Measurements from ENCODE around the gene VMP1.
"Not testable (repeated sequence)": the region's sequence is repeated elsewhere in the genome, so short reads cannot be mapped to it uniquely, and the experiment has no call there.

Gene VMP1

DNA sequence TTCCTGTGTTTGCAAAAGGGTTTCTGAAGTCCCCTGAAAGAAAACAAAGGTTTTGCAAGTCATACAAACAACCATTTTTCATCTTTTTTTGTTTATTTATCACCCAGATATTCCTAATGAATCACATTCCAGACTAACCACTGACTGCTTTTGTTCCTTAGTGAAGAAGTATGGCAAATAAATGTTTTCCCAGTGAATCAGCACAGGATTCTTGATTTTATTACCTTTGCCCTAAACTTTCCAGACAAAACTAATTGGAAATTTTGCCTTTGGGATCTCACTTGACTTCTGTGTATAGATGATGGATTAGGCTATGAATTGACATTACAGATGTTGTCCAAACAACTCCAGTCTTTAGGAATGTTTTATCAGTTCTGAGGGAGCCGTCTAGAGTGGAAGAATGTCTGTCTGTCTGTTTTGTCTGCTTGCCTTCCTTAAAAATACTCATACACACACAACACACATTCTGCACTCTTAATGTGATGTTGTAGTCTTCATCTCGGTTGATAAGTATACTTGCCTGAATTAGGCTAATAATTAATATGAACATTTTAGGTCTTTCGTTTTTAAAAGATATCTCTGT lies 48.9 kb downstream of the VMP1 start:
- no peak for DNase-seq

DNA sequence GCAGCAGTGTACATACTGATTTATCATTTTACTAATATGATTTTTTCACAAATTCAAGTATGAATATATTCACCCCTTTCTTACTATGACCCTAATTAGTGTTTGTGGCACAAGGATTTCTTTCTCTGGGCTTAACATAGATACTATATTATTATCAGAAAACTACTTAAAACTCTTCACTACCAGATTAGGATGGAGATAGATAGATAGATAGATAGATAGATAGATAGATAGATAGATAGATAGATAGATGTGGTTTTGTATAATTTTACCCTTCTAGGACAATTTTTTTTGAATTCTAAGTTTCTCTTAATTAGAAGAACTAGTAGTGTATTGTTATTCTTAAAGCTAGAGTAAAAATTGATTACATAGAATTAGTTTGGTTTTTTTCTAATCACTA lies 49.6 kb downstream of the VMP1 start:
- no peak for DNase-seq

GRCh38 chr17:59757470-59757869 lies 50.0 kb downstream of the VMP1 start:
- DNase-seq: no peak

DNA sequence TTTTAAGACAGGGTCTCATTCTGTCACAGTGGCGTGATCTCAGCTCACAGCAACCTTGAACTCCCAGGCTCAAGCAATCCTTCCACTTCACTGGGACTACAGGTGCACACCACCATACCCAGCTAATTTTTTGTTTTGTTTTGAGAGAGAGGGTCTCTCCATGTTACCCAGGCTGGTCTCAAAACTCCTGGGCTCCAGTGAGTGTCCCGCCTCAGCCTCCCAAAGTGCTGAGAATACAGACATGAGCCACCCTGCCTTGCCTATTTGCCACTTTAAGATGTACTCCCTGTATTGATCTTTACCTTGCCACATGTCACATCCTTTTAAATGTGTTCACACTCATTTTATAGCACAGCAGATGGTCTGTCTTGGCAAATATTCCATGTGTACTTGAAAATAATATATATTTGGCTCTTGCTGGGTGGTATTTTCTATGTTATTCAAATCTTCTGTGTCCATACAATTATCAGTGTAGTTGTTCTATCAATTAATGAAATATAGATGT lies 50.5 kb downstream of the VMP1 start:
- no peak for DNase-seq

- not testable (repeated sequence) for DNase-seq
Measured at GRCh38 chr17:59758998-59759651, 51.7 kb downstream of the VMP1 start.

DNA sequence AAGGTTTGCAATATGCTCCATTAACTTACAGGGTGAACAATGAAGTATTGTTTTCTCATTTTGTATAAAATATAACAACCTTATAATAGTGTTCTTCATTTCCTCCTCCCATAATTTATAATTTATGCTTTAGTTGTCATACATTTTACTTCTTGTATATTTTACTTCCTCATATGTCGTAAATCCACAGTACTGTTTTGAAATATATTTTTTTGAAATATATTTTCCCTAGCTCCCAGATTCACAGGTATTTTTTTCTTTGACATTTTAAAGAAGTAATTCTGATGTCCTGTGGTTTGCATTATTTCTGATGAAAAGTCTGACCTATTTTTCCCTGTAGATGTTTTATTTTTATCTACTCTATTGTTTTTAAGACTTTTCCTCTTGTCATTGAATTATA lies 52.7 kb downstream of the VMP1 start:
- DNase-seq: no peak

DNA sequence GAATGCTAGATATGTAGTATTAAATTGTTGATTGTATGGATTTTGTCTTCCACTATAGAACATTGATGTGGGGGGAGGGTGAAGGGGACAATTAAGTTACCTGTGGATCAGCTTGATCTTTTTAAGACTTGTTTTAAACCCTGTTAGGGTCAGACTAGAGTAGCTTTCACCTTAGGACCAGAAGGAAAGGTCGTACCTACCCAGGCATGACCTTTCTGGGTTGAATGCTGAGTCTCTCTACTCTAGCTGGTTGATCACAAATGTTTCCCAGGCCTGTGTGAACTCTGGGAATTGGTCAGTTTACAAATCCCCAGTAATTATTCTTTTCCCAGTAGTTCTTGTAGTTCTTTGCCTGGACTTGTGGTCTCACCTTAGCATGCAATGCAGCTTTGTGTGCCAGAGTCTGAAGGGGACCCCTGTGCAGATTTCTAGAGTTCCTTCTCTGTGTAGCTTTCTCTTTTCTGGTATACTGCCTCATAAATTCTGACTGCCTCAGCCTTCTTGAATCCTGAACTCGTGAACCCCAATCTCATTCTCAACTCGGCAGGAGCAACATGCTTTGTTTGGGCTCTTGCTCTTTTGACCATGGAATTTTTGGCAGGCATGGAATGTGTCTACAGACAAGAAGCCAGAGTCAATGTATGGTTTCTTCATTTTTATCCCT lies 54.1 kb downstream of the VMP1 start:
- DNase-seq: no peak

DNA sequence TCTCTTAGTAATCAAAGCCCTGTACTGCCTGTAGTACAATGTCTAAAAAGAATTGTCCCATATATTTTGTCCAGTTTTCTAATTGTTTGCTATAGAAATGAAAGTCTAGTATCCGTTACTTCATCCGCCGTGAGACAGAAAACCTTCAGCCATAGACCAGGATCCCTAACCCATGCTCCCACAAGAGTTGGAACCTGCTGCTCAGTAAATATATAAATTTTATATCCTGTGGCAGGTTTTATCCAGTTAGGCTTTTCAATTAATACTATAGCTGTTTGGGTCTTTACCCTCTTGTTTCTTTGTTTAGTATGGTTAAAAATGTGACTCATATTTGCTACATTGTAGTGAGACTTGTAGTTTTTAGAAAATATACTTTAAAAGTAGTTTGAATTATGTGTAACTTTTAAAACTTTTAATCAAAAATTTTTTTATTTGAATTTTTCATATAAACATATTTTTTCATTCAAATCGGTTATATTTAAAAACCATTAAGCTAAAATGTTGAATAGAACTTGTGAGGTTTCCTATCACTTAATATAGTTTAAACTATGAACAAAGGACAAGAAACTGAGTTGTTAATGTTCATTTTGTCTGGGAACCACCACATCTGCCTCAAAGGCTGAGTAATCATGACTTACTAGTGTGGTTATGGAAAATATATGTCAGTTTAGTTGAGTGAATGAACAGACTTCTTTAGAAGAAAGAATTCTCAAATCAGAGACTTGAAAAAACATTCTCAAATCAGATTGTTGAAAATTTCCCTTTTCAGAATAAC lies 54.8 kb downstream of the VMP1 start:
- no peak for DNase-seq

GRCh38 chr17:59762824-59763374 lies 55.4 kb downstream of the VMP1 start:
- no peak for DNase-seq

DNA sequence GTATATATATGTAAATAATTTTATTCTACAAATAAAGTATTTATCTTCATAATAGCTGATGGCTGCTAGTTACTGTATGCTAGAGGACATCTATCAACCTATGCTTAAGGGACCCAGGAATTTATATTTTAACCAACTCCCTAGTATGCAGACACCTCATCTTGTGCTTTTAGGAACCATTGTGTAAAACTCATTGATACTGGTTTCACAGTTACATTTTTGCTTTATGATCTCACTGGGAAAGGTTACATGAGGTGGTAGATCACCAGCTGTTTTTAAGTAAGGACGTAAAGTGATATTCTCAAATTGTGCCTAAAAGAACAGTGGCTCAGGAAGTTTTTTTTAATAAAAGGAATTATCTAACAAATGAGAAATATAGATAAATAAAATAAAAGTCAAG lies 56.4 kb downstream of the VMP1 start:
- DNase-seq: no peak

DNA sequence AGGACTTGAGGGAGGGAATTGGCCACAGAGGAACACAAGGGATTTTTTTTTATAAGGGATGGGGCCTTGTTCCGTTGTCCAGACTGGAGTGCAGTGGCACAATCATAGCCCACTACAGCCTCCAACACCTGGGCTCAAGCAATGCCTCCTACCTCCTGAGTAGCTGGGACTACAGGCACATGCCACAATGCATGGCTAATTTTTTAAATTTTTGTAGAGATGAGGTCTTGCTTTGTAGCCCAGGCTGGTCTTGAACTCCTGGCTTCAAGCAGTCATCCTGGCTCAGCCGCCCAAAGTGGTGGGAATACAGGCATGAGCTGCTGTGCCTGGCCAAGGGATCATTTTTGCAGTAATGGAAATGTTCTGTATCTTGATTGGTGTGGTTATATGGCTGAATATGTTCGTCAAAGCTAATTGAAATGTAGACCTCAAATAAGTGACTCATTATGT lies 56.9 kb downstream of the VMP1 start:
- DNase-seq: no peak

GRCh38 chr17:59765038-59765437 lies 57.6 kb downstream of the VMP1 start:
- no peak for DNase-seq

- no peak for DNase-seq
Measured at GRCh38 chr17:59766491-59766890, 59.0 kb downstream of the VMP1 start.

GRCh38 chr17:59767176-59767575 lies 59.7 kb downstream of the VMP1 start:
- DNase-seq: no peak

GRCh38 chr17:59769887-59770286 lies 62.4 kb downstream of the VMP1 start:
- DNase-seq: no peak

DNA sequence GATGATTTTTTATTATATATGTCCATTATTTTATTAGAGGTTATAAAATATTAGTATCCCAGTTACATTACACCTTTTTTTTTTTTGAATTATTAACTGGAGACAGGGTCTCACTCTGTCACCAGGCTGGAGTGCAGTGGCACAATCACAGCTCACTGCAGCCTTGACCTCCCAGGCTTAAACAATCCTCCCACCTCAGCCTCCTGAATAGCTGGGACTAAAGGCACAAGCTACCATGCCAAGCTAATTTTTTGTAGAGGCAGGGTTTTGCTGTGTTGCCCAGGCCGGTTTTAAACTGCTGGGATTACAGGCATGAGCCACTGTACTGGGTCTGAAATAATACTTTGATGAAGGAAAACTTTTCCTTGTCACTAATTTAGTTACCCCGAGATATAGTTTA lies 63.6 kb downstream of the VMP1 start:
- no peak for DNase-seq

- DNase-seq: no peak
Measured at GRCh38 chr17:59775786-59776350, 68.4 kb downstream of the VMP1 start.

DNA sequence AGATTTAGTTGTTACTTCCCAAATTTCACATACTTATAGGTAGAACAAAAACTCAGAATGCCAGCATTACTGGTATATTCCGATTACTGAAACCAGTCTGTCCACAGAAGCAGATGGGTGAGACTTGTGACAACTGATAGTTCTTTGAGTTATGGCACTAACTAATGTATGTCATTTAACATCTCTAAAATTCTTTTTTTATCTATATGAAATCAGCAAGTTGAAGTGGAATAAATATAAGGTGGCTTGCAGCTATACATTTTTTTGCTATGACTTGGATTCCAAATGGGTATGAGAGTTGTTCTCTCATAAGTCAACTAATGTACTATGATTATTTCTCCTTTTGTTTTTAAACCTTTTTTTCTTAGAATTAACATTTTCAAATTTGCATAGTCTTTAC lies 69.1 kb downstream of the VMP1 start:
- DNase-seq: no peak

- no peak for DNase-seq
Measured at GRCh38 chr17:59777033-59777432, 69.6 kb downstream of the VMP1 start.

DNA sequence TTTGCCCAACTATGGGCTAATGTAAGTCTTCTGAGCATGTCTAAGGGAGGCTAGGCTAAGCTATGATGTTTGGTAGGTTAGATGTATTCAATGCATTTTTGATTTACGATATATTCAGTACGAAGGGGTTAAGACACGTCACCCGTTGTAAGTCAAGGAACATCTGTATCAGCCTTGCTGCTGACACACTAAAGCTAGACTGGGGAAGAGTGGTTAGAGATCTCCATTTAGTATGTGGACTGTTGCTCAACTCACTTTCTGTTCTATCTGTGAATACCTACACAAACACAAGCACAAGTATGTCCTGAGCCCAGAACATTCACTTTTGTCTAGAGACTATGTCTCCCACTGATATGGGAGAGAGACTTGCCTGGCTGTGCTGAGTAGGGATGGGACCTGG lies 71.5 kb downstream of the VMP1 start:
- DNase-seq: no peak

- DNase-seq: no peak
Measured at GRCh38 chr17:59779521-59779920, 72.1 kb downstream of the VMP1 start.

DNA sequence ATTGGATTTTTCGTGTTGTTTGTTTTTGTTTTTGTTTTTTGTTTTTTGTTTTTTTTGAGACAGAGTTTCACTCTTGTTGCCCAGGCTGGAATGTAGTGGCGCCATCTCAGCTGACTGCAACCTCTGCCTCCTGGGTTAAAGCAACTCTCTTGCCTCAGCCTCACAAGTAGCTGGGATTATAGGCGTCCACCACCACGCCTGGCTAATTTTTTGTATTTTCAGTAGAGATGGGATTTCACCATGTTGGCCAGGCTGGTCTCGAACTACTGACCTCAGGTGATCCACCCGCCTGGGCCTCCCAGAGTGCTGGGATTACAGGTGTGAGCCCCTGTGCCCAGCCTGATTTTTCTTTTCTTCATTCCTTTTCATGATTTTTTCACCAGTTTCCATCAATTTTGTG lies 73.1 kb downstream of the VMP1 start:
- not testable (repeated sequence) for DNase-seq
